Stomach (tissue), 4 donors: ENCODE measurements around the gene MBLAC1.

Source experiments
- EP300 ChIP-seq: sonication (generic); formaldehyde crosslinking; IDR thresholded peaks from one replicate; pipeline ENCODE4 v1.6.1; 2017; ENCODE audit warnings: antibody characterized with exemption
- POLR2A ChIP-seq, 4 donors: fragments of 450-650 bp; IDR thresholded peaks; one replicate each; pipeline ENCODE4 v1.6.1; 2016; ENCODE audit warnings: antibody characterized with exemption in 4 of 4, control low read depth in 2 of 4, mild to moderate bottlenecking in 1 of 4, moderate library complexity in 1 of 4
- TF ChIP-seq, protein P1 (sequence below), 7 experiments: fragments of 450-650 bp in 4 of 7; fragments of 200-600 bp in 3 of 7; sonication (generic) in 3 of 7; IDR thresholded peaks; one replicate each; pipeline ENCODE4 v1.5.1; 2016 to 2019; ENCODE audit warnings: antibody characterized with exemption in 7 of 7, control low read depth in 2 of 7, mild to moderate bottlenecking in 1 of 7

DNA sequence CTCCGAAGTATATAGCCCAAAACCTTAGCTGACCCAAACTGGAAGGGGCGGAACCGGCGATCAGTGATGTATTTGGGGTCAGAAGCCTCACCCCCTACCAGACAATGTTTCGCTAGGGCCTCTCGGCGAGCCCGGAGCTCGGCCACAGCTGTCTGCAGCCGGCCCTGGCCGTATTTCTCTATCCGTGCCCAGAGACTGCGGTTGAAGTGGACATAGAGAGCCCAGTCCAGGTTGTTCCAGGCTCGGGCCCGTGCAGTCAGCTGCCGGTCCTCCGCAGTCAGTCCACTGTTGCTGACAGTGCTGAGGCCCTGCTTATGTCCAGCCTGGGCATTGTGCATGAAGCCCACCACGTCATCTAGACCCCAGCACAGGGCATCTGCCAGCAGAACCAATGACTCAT, 33.3 kb downstream of the MBLAC1 start:
- TF ChIP-seq, protein P1, sequence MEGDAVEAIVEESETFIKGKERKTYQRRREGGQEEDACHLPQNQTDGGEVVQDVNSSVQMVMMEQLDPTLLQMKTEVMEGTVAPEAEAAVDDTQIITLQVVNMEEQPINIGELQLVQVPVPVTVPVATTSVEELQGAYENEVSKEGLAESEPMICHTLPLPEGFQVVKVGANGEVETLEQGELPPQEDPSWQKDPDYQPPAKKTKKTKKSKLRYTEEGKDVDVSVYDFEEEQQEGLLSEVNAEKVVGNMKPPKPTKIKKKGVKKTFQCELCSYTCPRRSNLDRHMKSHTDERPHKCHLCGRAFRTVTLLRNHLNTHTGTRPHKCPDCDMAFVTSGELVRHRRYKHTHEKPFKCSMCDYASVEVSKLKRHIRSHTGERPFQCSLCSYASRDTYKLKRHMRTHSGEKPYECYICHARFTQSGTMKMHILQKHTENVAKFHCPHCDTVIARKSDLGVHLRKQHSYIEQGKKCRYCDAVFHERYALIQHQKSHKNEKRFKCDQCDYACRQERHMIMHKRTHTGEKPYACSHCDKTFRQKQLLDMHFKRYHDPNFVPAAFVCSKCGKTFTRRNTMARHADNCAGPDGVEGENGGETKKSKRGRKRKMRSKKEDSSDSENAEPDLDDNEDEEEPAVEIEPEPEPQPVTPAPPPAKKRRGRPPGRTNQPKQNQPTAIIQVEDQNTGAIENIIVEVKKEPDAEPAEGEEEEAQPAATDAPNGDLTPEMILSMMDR (IDR thresholded peaks at IDR 0.05): no peak
- TF ChIP-seq POLR2A (IDR thresholded peaks at IDR 0.05) (no peak), EP300 (no peak)
